Cardiac muscle cell (in vitro differentiated cells and primary cell): ENCODE results near the gene ERAP2. TPM values are rescaled to one million over a fixed set of nuclear protein-coding genes. Genes with fewer than 3 reads are reported as not detected.

Experiments
- DNase-seq, 2 donors: peaks; one replicate each; pipeline versions ENCODE4 v3.0.0 to v3.0.0-alpha.2; 2010 to 2017; ENCODE audit warnings: low read depth in 1 of 2, low spot score in 1 of 2
- H3K27ac ChIP-seq: fragments of 200-600 bp; sonication (generic); 2 replicates; pipeline ENCODE4 v1.5.1; 2016
- H3K27me3 ChIP-seq: fragments of 200-600 bp; sonication (generic); 2 replicates; pipeline ENCODE4 v1.6.0; 2016; ENCODE audit warnings: control low read depth
- H3K36me3 ChIP-seq: fragments of 200-600 bp; sonication (generic); 2 replicates; pipeline ENCODE4 v1.5.1; 2016; ENCODE audit warnings: control low read depth
- H3K4me1 ChIP-seq: fragments of 200-600 bp; sonication (generic); 2 replicates; pipeline ENCODE4 v1.8.1; 2017; ENCODE audit warnings: low read depth, mild to moderate bottlenecking, mixed run types
- H3K4me3 ChIP-seq: fragments of 200-600 bp; sonication (generic); 2 replicates; pipeline ENCODE4 v1.5.1; 2016; ENCODE audit warnings: mild to moderate bottlenecking
- H3K9me3 ChIP-seq: fragments of 200-600 bp; sonication (generic); 2 replicates; pipeline ENCODE4 v1.5.1; 2017; ENCODE audit warnings: low read depth, mild to moderate bottlenecking, control low read depth
- polyA plus RNA-seq: library from polyadenylated mRNA; unstranded; fragments of >200 nt; fragmentation: Nextera tagmentation; extraction: Ambion mirVana; gene quantifications from 2 replicates; pipeline ENCODE4 v1.2.1, GENCODE V29; 2016
- total RNA-seq: library from RNA; depleted of rRNA; stranded (reverse); fragments of >200 nt; gene quantifications from 2 replicates; pipeline ENCODE4 v1.2.3, GENCODE V29; 2016
- TF ChIP-seq, protein P1 (sequence below): IDR thresholded peaks from 2 replicates; pipeline ENCODE4 v1.5.1; 2012; ENCODE audit warnings: low read depth, mild to moderate bottlenecking, low read length

Gene ERAP2
- total and polyA plus RNA-seq, 2 experiments from 2014 or later, result 0.35 TPM; not detected in 1

- TF ChIP-seq, protein P1, sequence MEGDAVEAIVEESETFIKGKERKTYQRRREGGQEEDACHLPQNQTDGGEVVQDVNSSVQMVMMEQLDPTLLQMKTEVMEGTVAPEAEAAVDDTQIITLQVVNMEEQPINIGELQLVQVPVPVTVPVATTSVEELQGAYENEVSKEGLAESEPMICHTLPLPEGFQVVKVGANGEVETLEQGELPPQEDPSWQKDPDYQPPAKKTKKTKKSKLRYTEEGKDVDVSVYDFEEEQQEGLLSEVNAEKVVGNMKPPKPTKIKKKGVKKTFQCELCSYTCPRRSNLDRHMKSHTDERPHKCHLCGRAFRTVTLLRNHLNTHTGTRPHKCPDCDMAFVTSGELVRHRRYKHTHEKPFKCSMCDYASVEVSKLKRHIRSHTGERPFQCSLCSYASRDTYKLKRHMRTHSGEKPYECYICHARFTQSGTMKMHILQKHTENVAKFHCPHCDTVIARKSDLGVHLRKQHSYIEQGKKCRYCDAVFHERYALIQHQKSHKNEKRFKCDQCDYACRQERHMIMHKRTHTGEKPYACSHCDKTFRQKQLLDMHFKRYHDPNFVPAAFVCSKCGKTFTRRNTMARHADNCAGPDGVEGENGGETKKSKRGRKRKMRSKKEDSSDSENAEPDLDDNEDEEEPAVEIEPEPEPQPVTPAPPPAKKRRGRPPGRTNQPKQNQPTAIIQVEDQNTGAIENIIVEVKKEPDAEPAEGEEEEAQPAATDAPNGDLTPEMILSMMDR, result no peak
- H3K9me3 ChIP-seq, result no peaks in the 10 kb centered on the region
- H3K27me3 ChIP-seq, result no peaks in the 10 kb centered on the region
- no peaks in the 10 kb centered on the region for H3K36me3 ChIP-seq
- DNase-seq, result no peak
- no peak overlapping the region for H3K27ac ChIP-seq
- no peak overlapping the region for H3K4me3 ChIP-seq
- no peaks in the 10 kb centered on the region for H3K4me1 ChIP-seq
These were observed 18.8 kb upstream of the ERAP2 start for GRCh38 chr5:96857454-96857853.

DNA sequence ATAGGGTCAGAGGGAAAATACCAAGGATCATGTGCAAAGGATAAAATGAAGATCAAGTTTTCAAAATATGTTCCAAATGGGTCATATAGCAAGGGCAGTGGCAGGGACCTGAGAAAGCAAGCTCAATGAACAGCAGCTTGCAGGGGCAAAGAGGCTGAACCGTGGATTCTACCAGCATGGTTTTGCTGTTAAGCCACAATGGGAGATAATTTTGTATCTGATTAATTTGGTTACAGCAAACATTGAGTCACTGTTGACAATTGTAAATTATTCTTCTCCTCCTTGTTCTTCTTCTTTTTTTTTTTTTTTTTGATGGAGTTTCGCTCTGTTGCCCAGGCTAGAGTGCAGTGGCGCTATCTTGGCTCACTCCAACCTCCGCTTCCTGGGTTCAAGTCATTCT lies 18.4 kb upstream of the ERAP2 start:
- H3K27ac ChIP-seq, result no peak overlapping the region
- no peak overlapping the region for H3K4me3 ChIP-seq
- TF ChIP-seq, protein P1, result no peak
- no peaks in the 10 kb centered on the region for H3K9me3 ChIP-seq
- no peak for DNase-seq
- no peaks in the 10 kb centered on the region for H3K36me3 ChIP-seq
- H3K4me1 ChIP-seq, result no peaks in the 10 kb centered on the region
- no peaks in the 10 kb centered on the region for H3K27me3 ChIP-seq

GRCh38 chr5:96859375-96859774 lies 16.9 kb upstream of the ERAP2 start:
- H3K4me1 ChIP-seq, result no peaks in the 10 kb centered on the region
- TF ChIP-seq, protein P1, result no peak
- no peak overlapping the region for H3K4me3 ChIP-seq

DNA sequence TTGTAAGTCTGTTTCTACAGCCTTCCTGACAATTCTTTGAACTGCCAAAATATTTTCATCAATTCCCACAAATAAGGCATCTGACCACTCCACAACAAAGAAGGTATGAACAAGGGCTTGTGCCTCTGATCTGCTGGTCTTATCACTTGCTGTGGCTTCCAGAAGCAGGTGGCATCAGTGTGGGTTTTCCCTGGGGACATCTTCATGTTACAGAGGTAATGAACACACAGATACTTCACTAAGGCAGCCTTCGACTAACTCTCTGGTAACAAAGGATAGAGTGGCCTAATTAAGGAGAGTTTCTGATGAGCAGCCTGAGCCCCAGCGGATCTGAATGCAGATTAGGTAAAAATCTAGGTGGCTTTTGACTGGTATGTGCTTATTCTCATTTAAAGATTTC lies 15.2 kb upstream of the ERAP2 start:
- TF ChIP-seq, protein P1, result no peak
- Histone ChIP-seq H3K27me3 (no peaks in the 10 kb centered on the region), H3K4me1 (no peaks in the 10 kb centered on the region), H3K27ac (no peak overlapping the region), H3K4me3 (no peak overlapping the region), H3K36me3 (no peaks in the 10 kb centered on the region), H3K9me3 (no peaks in the 10 kb centered on the region)
- DNase-seq, result no peak

More at GRCh38 chr5:96859375-96859774, 16.9 kb upstream of the ERAP2 start:
- DNase-seq, result no peak
- Histone ChIP-seq H3K27me3 (no peaks in the 10 kb centered on the region), H3K36me3 (no peaks in the 10 kb centered on the region), H3K9me3 (no peaks in the 10 kb centered on the region), H3K27ac (no peak overlapping the region)

- Histone ChIP-seq H3K27me3 (no peaks in the 10 kb centered on the region), H3K4me1 (no peaks in the 10 kb centered on the region), H3K4me3 (no peak overlapping the region), H3K27ac (no peak overlapping the region), H3K9me3 (no peaks in the 10 kb centered on the region), H3K36me3 (no peaks in the 10 kb centered on the region)
- TF ChIP-seq, protein P1, result no peak
- DNase-seq, result no peak
These were observed 13.2 kb upstream of the ERAP2 start for GRCh38 chr5:96863114-96863513.

- no peak overlapping the region for H3K27ac ChIP-seq
- no peaks in the 10 kb centered on the region for H3K36me3 ChIP-seq
- no peak for DNase-seq
- H3K4me3 ChIP-seq, result no peak overlapping the region
- H3K4me1 ChIP-seq, result peaks cover 1% of the 10 kb centered on the region
- H3K27me3 ChIP-seq, result no peaks in the 10 kb centered on the region
- TF ChIP-seq, protein P1, result no peak
- H3K9me3 ChIP-seq, result no peaks in the 10 kb centered on the region
These were observed 12.2 kb upstream of the ERAP2 start for GRCh38 chr5:96863949-96864584.
